GM10847 (cell line): ENCODE measurements around the gene HOXA10.

Source experiments
- POLR2A ChIP-seq: IDR thresholded peaks from 2 replicates; pipeline ENCODE4 v1.6.1; 2011; ENCODE audit not compliant: insufficient read length; ENCODE audit errors: extremely low read depth

The HOXA10 gene

GRCh38 chr7:27145914-27146412 lies 28.2 kb downstream of the HOXA10 start:
- no peak for TF ChIP-seq POLR2A

GRCh38 chr7:27145165-27145913 lies 28.8 kb downstream of the HOXA10 start:
- no peak for TF ChIP-seq POLR2A

GRCh38 chr7:27144781-27145164 lies 29.3 kb downstream of the HOXA10 start:
- TF ChIP-seq POLR2A, result no peak

GRCh38 chr7:27143950-27144780 lies 30.0 kb downstream of the HOXA10 start:
- no peak for TF ChIP-seq POLR2A

GRCh38 chr7:27143023-27143949 lies 30.8 kb downstream of the HOXA10 start, which contains the start of gene HOXA5:
Gene HOXA5 (minus strand): TSS chr7:27143681. CDS start chr7:27143607, 74 bp downstream.
- TF ChIP-seq POLR2A, result no peak

GRCh38 chr7:27142580-27143022 lies 31.5 kb downstream of the HOXA10 start:
- no peak for TF ChIP-seq POLR2A

GRCh38 chr7:27141923-27142579 lies 32.1 kb downstream of the HOXA10 start:
- no peak for TF ChIP-seq POLR2A

GRCh38 chr7:27141137-27141922 lies 32.8 kb downstream of the HOXA10 start:
- no peak for TF ChIP-seq POLR2A

- no peak for TF ChIP-seq POLR2A
These were observed 33.8 kb downstream of the HOXA10 start for GRCh38 chr7:27140126-27140857.

GRCh38 chr7:27139334-27140125 lies 34.6 kb downstream of the HOXA10 start:
- TF ChIP-seq POLR2A, result no peak

- TF ChIP-seq POLR2A, result no peak
These were observed 35.2 kb downstream of the HOXA10 start for GRCh38 chr7:27138985-27139333.

- TF ChIP-seq POLR2A, result no peak
These were observed 35.6 kb downstream of the HOXA10 start for GRCh38 chr7:27138472-27138871.
